NCI-H2029 (cell line): ENCODE results near the gene AMOTL1.

Experiments used
- DNase-seq: peaks from one replicate; lab custom pipeline; 2025; lab: John Stamatoyannopoulos, UW

Gene AMOTL1

GRCh38 chr11:94741022-94741679 lies 27.0 kb upstream of the AMOTL1 start:
- DNase-seq, result peak; percentile 42

DNA sequence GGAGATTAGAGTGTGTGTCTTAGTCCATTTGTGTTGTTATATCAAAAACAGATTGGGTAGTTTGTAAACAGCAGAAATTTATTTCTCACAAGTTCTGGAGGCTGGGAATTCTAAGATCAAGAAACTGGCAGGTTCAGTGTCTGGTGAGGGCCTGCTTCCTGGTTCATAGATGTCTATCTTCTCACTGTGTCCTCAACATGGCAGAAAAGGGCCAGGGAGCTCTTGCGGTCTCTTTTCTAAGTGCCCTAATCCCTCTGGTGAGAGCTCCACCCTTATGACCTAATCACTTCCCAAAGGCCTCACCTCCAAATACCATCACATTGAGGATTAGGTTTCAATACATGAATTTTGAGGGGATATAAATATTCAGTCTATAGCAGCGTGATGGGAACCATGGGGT lies 25.5 kb upstream of the AMOTL1 start:
- DNase-seq, result no peak

GRCh38 chr11:94746721-94747120 lies 21.4 kb upstream of the AMOTL1 start:
- DNase-seq, result no peak

DNA sequence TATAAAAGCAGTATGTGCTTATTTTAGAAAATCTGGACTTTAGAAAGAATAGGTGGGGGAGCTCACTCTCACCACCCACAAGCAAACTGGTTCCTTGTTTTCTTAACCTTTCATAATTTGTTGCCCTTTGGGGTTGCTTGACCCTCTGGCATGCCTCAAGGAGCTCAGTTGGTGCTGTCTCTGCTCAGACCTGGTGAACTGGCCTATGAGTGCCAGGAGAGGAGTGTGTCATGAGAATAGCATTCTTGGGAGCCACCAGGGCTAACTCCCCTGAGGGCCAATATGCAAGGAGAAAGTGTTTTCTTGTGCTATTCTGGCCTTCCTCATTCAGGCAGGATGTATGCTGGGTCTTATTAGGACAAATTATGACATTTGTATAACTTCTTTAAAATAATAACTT lies 21.0 kb upstream of the AMOTL1 start:
- DNase-seq, result no peak

GRCh38 chr11:94747601-94748041 lies 20.5 kb upstream of the AMOTL1 start:
- DNase-seq, result no peak

DNA sequence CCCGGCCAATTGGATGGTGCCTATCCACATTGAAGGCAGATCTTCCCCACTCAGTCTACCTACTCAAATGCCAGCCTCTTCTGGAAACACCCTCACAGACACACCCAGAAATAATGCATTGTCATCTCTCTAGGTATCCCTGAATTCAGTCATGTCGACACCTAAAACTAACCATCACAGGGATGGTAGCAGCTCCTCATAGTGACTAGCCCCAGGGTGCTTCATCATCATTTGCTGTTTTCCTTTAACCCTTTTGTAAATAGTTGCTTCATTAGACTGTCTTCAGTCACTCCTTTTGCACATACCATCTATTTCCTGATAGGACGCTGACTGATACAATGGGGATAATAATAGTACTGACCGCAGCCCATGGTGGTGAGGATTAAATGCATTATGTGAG lies 18.8 kb upstream of the AMOTL1 start:
- DNase-seq, result no peak

DNA sequence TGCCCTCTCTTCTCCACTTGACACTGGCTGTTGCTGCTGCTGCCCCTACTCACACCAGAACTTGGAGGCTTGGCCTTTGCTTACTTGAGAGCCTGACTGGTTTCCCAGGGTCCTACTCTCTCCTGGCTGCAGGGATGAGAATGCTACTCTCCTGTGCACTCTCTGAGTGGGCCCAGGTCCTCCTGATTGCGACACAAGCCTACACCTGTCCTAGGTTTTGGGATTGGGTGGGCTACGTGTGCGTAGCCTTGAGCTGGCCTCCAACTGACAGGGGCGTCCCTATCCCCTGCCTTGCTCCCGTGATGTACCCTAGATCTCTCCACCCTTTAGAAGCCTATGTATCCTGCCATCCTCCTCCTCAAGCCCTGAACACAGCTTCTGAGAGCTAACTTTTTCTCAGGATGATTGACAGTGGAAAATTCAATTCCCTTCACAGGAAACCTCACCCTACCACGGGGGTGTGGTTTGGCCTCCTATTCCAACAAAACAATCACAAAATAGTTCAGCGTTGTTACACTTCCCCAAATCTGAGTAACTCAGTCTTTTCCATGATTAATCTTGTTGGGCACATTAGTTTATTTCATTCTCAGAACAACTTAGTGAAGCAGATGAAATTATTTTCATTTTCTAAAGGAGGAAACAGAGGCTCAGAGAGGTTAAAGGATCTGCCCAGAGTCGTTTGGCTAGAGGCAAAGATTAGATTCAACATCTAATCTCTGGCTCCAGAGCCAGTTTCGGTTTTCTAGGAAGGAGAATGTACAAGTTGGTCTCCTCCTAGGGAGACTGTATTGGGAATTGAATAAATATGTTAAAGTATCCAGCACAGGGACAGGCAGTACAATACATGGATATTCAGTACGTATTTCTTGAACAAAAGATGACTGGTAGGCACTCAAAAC lies 17.6 kb upstream of the AMOTL1 start:
- no peak for DNase-seq

DNA sequence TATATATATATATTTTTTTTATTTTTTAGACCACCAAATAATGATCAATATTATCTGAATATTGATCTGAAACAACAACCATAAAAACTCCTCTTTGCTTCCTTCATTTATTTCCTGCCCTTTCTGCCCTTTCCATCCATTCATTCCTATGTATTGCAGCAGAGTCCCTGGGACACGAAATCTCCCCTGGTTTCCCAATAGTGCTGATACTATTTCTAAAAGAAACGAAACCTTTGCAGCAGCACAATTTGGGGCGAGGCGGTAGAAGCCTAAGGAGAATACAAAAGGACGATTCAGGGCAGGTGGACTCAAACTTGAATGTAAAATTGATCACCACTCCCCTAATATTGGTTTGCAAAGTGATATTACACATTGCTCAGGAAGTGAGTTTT lies 16.9 kb upstream of the AMOTL1 start:
- DNase-seq, result no peak

DNA sequence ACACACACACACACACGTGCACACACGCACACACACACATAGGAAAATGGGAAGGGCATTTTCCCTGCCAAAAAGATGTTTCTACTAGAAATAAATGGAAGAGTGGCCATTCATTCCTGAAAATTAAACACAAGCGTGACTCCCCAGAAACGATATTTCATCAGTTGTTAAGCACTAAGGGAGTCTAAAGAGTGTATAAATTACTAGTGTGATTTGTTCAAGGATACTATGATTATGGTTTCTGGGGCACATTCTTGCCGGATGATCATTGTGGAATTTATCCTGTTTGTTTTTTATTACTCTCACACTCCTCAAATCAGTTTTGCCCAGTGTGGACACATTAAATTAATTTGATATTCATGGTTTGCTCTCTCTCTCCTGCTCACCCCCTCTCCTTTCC lies 16.4 kb upstream of the AMOTL1 start:
- DNase-seq, result no peak

- no peak for DNase-seq
Observed at GRCh38 chr11:94753630-94754029, 14.5 kb upstream of the AMOTL1 start.

GRCh38 chr11:94754335-94754734 lies 13.8 kb upstream of the AMOTL1 start:
- no peak for DNase-seq

- no peak for DNase-seq
Observed at GRCh38 chr11:94754819-94755218, 13.3 kb upstream of the AMOTL1 start.

DNA sequence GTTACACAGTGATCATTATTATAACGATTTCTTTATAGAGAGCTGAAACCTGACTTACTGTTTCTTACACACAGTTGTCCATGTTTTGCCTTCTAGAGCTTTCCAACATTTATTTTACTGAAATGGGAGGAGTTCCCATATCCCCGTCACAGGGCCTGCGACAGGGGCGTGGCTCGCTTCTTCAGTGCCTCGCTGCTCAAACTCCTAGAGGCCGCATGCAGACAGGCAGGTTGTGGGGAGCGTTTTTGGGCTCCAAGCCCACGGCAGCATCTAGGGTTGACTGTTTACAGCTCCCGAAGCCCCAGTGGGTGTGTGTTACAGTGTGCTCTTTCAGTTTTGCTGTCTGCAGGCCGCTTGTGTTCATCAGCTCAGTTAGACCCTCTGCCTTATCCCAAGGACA lies 12.7 kb upstream of the AMOTL1 start:
- no peak for DNase-seq

- no peak for DNase-seq
Observed at GRCh38 chr11:94757037-94757735, 11.0 kb upstream of the AMOTL1 start.

DNA sequence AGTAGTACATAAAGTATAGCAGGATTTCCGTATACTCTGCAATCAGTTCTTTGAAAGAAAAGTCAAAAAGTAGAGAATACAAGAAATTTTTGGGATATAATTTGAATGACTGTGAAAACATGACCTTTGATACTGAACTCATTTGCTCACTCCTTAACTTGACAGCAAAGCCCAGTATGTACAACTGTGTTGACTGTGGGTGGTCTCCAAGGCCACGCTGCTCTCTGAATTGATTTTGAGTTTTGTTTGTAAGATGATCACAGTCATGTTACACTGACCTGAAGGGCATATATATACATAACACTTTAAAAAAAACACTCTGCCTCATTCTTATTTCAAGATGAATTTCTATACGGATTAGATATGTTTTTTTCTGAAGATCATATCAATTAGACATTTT lies 9.5 kb upstream of the AMOTL1 start:
- no peak for DNase-seq

DNA sequence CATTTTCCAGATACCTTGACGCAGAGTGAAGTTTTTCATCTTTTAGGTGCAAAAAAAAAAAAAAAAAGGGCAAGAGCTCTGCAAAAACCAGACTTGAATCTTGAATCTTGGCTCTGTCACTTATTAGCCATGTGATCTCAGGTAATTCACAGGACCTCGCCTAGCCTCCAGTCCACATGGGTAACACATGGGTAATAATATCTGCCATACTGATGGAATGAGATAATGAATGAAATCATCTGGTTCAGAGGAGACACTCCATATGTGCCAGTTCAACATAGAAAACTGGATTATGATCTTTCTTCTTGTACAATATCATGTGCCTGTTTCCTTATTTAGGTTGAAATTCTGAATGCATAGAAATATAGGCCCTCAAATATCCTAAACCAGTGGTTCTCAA lies 8.6 kb upstream of the AMOTL1 start:
- DNase-seq, result no peak

DNA sequence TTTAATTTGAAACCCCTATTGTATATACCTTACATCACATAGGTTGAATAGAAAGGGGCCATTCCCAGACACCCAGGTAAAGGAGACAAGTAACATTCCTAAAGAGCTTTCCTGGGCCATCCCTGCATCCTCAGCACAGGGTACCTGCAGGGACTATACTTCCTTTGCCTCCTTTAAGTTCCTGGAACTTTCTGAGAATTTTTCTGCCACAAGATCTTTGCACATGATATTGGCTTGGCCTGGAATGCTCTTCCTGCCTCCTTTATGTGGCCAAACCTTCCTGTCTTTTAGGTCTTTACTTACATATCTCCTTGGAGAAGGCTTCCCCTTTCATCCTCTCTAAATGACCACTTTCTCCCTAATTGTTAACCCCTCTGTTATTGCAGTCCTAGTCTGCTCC lies 7.9 kb upstream of the AMOTL1 start:
- DNase-seq, result no peak

GRCh38 chr11:94762208-94762607 lies 5.9 kb upstream of the AMOTL1 start:
- DNase-seq, result no peak

DNA sequence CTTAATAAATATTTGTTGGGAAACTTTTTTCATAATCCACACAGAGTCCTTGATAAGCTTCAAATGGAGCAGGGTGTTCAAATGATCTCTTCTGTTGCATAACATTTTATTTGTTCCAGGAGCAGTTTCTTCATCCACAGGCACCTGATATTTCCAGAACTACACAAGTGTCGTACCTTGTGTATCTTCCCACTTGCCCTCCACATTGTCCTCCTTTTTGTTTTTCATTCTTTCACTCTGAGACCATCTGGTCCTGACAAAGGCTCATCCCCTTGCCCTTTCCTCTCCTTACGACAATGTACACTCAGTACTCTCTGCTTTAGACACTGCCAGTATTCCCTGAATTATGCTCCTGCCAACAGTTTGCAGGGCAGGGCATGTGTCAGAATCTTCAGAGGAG lies 5.2 kb upstream of the AMOTL1 start:
- no peak for DNase-seq

GRCh38 chr11:94766713-94767206 lies 1.4 kb upstream of the AMOTL1 start:
- DNase-seq, result no peak

DNA sequence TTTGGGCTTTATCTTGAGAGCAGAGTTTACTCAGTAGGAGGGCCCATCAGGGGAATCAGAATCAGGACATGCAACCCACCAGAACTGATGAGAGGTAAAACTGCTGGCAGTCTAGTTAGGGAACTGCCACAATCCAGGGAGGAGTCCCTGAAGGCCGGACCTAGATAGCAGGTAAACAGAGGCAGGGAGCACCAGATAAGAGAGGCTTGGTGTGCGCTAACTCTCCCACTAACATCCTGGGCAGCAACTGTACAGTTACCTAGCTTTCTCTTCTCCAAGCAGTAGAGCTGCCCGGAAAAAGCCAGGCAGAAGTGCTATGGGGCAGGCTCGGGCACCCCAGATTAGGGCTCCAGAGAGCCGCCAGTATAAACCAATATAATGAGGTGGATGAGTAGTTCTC lies 865 bp upstream of the AMOTL1 start:
- DNase-seq, result no peak

DNA sequence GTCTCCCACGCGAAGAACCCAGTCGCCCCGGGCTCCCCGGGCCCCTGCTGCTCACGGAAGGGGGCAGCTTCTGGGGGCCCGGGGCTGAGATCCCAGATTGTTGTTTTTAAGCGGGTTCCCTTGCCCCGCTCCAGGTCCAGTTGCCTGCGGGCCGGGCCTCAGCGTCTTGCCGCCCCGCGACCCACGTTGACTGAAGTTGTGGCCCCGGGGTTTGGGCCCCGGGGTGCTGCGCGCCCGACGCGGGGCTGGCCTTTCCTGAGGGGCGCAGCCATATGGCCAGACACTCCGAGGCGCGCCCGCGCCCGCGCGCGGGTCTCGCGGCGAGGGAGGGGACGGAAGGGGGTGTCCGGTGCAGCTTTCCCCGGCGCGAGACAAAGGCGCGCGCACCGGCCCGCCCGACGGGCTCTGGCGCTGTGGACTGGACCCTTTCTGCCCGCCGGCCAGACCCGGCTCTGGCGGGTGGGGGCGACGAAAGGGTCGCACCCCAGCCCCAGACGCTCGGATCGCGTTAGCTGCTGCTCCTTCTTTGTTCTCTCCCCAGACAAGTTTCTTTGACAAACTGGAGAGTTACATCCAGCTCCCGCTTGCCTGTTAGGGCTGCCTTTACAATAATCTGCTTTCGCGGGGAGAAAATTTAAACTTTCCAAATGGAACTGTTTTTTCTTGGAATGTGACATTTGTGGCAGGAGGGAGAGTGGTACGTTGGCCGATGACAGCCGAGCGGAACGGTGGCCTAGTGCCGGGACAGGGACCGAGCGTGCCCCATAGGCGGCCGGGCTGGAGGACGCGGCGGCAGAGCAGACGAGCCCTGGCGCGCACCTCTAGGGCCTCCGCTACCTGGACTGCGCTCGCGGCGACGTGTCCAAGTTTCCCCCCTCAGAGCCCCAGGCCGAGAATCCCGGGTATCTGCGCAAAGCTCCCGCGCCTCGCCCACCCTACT lies 716 bp downstream of the AMOTL1 start:
- DNase-seq, result no peak
